Measurements from ENCODE around the gene CREM. TPM values are rescaled to one million over a fixed set of nuclear protein-coding genes. Genes with fewer than 3 reads are reported as not detected.

Gene CREM
- total and polyA plus RNA-seq, 2 of the 8 experiments (the other 6 are each of a cell fraction or from before 2014, with no cell fraction given) = 18.7 to 21.9 TPM

- TF ChIP-seq CHD7 (IDR thresholded peaks at IDR 0.05; ENCODE audit: insufficient replicate concordance, low read length) (no peak), KDM1A (IDR thresholded peaks at IDR 0.05; ENCODE audit: borderline replicate concordance, low read length) (no peak), CTBP2 (IDR thresholded peaks at IDR 0.05; ENCODE audit: borderline replicate concordance, insufficient read depth, insufficient read length, low read length) (no peak), HDAC6 (IDR thresholded peaks at IDR 0.05; ENCODE audit: low read depth, low read length) (no peak), ATF2 (IDR thresholded peaks at IDR 0.05; ENCODE audit: low read length) (no peak), TAF1 (IDR thresholded peaks at IDR 0.05; ENCODE audit: low read depth, low read length) (no peak)
These were observed 77.1 kb downstream of the CREM start (continued) for GRCh38 chr10:35203745-35204144.
